Natural killer cell (primary cell): ENCODE data around the gene PROC. TPM values are rescaled to one million over a fixed set of nuclear protein-coding genes. Genes with fewer than 3 reads are reported as not detected.

Experiments used
- ATAC-seq, 3 donors: fragments of 150-1000 bp in 2 of 3; fragments of 200-7000 bp in 1 of 3; cut with Tn5 transposase; 1 replicate in 1 of 3; 2 replicates in 2 of 3; pipeline ENCODE4 v1.10.0; 2021; ENCODE audit warnings: mild to moderate bottlenecking in 2 of 3, moderate library complexity in 2 of 3
- DNase-seq, 2 donors: peaks; one replicate each; pipeline versions ENCODE4 v3.0.0 to v3.0.0-alpha.2; 2013 to 2021; ENCODE audit warnings: mixed read lengths in 1 of 2
- H3K27ac ChIP-seq: one replicate; pipeline ENCODE4 v1.5.1; 2013; ENCODE audit warnings: mild to moderate bottlenecking, low read length
- H3K27me3 ChIP-seq: one replicate; pipeline ENCODE4 v1.6.1; 2013; ENCODE audit warnings: low read length; ENCODE audit not compliant: control insufficient read depth, insufficient read depth
- H3K36me3 ChIP-seq: one replicate; pipeline ENCODE4 v1.6.1; 2013; ENCODE audit warnings: low read length; ENCODE audit not compliant: control insufficient read depth, insufficient read depth
- H3K4me1 ChIP-seq: one replicate; pipeline ENCODE4 v1.6.1; 2013; ENCODE audit warnings: low read length; ENCODE audit not compliant: control insufficient read depth, insufficient read depth
- H3K4me3 ChIP-seq: one replicate; pipeline ENCODE4 v1.5.1; 2013; ENCODE audit warnings: low read length
- H3K9me3 ChIP-seq: one replicate; pipeline ENCODE4 v1.6.1; 2013; ENCODE audit warnings: low read length; ENCODE audit not compliant: control insufficient read depth, insufficient read depth
- H3K27ac Mint-ChIP-seq, 2 donors: one replicate each; pipeline ENCODE4 v1.8.0; 2022; ENCODE audit warnings: mild to moderate bottlenecking in 2 of 2, mixed read lengths in 2 of 2, moderate library complexity in 1 of 2
- H3K27me3 Mint-ChIP-seq, 2 donors: one replicate each; pipeline ENCODE4 v1.8.0; 2022; ENCODE audit warnings: low read depth in 2 of 2, mixed read lengths in 2 of 2
- H3K36me3 Mint-ChIP-seq: one replicate; pipeline ENCODE4 v1.8.0; 2022; ENCODE audit warnings: mixed read lengths
- H3K4me1 Mint-ChIP-seq, 2 donors: one replicate each; pipeline ENCODE4 v1.8.0; 2022; ENCODE audit warnings: mixed read lengths in 2 of 2
- H3K4me3 Mint-ChIP-seq: one replicate; pipeline ENCODE4 v1.8.0; 2022; ENCODE audit warnings: mild to moderate bottlenecking, moderate library complexity, mixed read lengths
- H3K9me3 Mint-ChIP-seq, 2 donors: one replicate each; pipeline ENCODE4 v1.8.0; 2022; ENCODE audit warnings: mixed read lengths in 2 of 2
- WGBS: methylation state at CpG from one replicate; pipeline ENCODE4 v1.1.7; 2013; ENCODE audit warnings: missing lambda C conversion rate; ENCODE audit not compliant: insufficient coverage; 5-methylcytosine and 5-hydroxymethylcytosine counted together
- intact Hi-C: fragments of 100-400 bp; cut with micrococcal nuclease; formaldehyde crosslinking; loops from one replicate; pipeline ENCODE4 v1.14.2; 2022
- total RNA-seq, 4 donors: library from RNA; stranded (reverse); fragments of 120-200 nt in 1 of 4; gene quantifications; one replicate each; pipeline versions ENCODE4 v1.2.3 to v1.2.4, GENCODE V29; 2013 to 2022
- TF ChIP-seq, protein P1 (sequence below): fragments of 200-600 bp; IDR thresholded peaks from one replicate; pipeline ENCODE4 v1.8.0; 2022; ENCODE audit warnings: antibody characterized with exemption

The PROC gene
- total RNA-seq, 3 donors from 2014 or later (not counting 1 experiment from before 2014, with no cell fraction given) = not detected

DNA sequence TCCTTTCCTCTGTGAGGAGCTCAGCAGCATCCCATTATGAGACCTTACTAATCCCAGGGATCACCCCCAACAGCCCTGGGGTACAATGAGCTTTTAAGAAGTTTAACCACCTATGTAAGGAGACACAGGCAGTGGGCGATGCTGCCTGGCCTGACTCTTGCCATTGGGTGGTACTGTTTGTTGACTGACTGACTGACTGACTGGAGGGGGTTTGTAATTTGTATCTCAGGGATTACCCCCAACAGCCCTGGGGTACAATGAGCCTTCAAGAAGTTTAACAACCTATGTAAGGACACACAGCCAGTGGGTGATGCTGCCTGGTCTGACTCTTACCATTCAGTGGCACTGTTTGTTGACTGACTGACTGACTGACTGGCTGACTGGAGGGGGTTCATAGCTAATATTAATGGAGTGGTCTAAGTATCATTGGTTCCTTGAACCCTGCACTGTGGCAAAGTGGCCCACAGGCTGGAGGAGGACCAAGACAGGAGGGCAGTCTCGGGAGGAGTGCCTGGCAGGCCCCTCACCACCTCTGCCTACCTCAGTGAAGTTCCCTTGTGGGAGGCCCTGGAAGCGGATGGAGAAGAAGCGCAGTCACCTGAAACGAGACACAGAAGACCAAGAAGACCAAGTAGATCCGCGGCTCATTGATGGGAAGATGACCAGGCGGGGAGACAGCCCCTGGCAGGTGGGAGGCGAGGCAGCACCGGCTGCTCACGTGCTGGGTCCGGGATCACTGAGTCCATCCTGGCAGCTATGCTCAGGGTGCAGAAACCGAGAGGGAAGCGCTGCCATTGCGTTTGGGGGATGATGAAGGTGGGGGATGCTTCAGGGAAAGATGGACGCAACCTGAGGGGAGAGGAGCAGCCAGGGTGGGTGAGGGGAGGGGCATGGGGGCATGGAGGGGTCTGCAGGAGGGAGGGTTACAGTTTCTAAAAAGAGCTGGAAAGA, 7.6 kb downstream of the PROC start:
- Histone ChIP-seq H3K36me3 (no peaks in the 10 kb centered on the region), H3K27ac (no peak overlapping the region), H3K4me3 (no peak overlapping the region), H3K9me3 (no peaks in the 10 kb centered on the region), H3K4me1 (peaks cover 15% of the 10 kb centered on the region), H3K27me3 (peaks cover 14% of the 10 kb centered on the region)
- Mint-ChIP-seq H3K27me3 (peaks cover 23 to 36% of the 10 kb centered on the region in 2 donors), H3K4me1 (peaks cover 0 to 5% of the 10 kb centered on the region in 2 donors), H3K9me3 (no peaks in the 10 kb centered on the region), H3K4me3 (no peak overlapping the region), H3K36me3 (no peaks in the 10 kb centered on the region), H3K27ac (no peak overlapping the region)
- 95% methylated on average over 16 of the region's 16 CpGs for WGBS
- ATAC-seq = no peak
- TF ChIP-seq, protein P1, sequence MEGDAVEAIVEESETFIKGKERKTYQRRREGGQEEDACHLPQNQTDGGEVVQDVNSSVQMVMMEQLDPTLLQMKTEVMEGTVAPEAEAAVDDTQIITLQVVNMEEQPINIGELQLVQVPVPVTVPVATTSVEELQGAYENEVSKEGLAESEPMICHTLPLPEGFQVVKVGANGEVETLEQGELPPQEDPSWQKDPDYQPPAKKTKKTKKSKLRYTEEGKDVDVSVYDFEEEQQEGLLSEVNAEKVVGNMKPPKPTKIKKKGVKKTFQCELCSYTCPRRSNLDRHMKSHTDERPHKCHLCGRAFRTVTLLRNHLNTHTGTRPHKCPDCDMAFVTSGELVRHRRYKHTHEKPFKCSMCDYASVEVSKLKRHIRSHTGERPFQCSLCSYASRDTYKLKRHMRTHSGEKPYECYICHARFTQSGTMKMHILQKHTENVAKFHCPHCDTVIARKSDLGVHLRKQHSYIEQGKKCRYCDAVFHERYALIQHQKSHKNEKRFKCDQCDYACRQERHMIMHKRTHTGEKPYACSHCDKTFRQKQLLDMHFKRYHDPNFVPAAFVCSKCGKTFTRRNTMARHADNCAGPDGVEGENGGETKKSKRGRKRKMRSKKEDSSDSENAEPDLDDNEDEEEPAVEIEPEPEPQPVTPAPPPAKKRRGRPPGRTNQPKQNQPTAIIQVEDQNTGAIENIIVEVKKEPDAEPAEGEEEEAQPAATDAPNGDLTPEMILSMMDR = no peak
- intact Hi-C loops = no loop called here
- DNase-seq = no peak

DNA sequence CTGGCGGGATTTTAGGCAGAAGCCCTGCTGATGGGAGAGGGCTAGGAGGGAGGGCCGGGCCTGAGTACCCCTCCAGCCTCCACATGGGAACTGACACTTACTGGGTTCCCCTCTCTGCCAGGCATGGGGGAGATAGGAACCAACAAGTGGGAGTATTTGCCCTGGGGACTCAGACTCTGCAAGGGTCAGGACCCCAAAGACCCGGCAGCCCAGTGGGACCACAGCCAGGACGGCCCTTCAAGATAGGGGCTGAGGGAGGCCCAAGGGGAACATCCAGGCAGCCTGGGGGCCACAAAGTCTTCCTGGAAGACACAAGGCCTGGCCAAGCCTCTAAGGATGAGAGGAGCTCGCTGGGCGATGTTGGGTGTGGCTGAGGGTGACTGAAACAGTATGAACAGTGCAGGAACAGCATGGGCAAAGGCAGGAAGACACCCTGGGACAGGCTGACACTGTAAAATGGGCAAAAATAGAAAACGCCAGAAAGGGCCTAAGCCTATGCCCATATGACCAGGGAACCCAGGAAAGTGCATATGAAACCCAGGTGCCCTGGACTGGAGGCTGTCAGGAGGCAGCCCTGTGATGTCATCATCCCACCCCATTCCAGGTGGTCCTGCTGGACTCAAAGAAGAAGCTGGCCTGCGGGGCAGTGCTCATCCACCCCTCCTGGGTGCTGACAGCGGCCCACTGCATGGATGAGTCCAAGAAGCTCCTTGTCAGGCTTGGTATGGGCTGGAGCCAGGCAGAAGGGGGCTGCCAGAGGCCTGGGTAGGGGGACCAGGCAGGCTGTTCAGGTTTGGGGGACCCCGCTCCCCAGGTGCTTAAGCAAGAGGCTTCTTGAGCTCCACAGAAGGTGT, 8.5 kb downstream of the PROC start:
- TF ChIP-seq, protein P1 = no peak
- H3K4me3 ChIP-seq = no peak overlapping the region
- no peaks in the 10 kb centered on the region for H3K9me3 ChIP-seq
- peaks cover 15% of the 10 kb centered on the region for H3K4me1 ChIP-seq
- ATAC-seq (no peak), DNase-seq (no peak)
- Mint-ChIP-seq H3K27ac (no peak overlapping the region), H3K9me3 (no peaks in the 10 kb centered on the region), H3K27me3 (peaks cover 15 to 28% of the 10 kb centered on the region in 2 donors), H3K4me3 (no peak overlapping the region), H3K4me1 (peaks cover 0 to 5% of the 10 kb centered on the region in 2 donors), H3K36me3 (no peaks in the 10 kb centered on the region)
- H3K27me3 ChIP-seq = peaks cover 11% of the 10 kb centered on the region
- no peaks in the 10 kb centered on the region for H3K36me3 ChIP-seq
- intact Hi-C loops = no loop called here
- 93% methylated on average over 10 of the region's 10 CpGs for WGBS
- no peak overlapping the region for H3K27ac ChIP-seq

DNA sequence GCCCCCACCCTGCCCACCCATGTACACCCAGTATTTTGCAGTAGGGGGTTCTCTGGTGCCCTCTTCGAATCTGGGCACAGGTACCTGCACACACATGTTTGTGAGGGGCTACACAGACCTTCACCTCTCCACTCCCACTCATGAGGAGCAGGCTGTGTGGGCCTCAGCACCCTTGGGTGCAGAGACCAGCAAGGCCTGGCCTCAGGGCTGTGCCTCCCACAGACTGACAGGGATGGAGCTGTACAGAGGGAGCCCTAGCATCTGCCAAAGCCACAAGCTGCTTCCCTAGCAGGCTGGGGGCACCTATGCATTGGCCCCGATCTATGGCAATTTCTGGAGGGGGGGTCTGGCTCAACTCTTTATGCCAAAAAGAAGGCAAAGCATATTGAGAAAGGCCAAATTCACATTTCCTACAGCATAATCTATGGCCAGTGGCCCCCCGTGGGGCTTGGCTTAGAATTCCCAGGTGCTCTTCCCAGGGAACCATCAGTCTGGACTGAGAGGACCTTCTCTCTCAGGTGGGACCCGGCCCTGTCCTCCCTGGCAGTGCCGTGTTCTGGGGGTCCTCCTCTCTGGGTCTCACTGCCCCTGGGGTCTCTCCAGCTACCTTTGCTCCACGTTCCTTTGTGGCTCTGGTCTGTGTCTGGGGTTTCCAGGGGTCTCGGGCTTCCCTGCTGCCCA, 9.3 kb downstream of the PROC start:
- TF ChIP-seq, protein P1 = no peak
- intact Hi-C loops = no loop called here
- Mint-ChIP-seq H3K9me3 (no peaks in the 10 kb centered on the region), H3K4me3 (no peak overlapping the region), H3K27me3 (peaks cover 8 to 22% of the 10 kb centered on the region in 2 donors), H3K4me1 (peaks cover 0 to 5% of the 10 kb centered on the region in 2 donors), H3K27ac (no peak overlapping the region), H3K36me3 (no peaks in the 10 kb centered on the region)
- Histone ChIP-seq H3K27ac (no peak overlapping the region), H3K4me1 (peaks cover 11% of the 10 kb centered on the region), H3K4me3 (no peak overlapping the region), H3K9me3 (no peaks in the 10 kb centered on the region), H3K36me3 (no peaks in the 10 kb centered on the region), H3K27me3 (peaks cover 3% of the 10 kb centered on the region)
- DNase-seq (no peak), ATAC-seq (no peak)
- WGBS = 85% methylated on average over 7 of the region's 7 CpGs
